ENCODE results near the gene SLC34A3.

DNA sequence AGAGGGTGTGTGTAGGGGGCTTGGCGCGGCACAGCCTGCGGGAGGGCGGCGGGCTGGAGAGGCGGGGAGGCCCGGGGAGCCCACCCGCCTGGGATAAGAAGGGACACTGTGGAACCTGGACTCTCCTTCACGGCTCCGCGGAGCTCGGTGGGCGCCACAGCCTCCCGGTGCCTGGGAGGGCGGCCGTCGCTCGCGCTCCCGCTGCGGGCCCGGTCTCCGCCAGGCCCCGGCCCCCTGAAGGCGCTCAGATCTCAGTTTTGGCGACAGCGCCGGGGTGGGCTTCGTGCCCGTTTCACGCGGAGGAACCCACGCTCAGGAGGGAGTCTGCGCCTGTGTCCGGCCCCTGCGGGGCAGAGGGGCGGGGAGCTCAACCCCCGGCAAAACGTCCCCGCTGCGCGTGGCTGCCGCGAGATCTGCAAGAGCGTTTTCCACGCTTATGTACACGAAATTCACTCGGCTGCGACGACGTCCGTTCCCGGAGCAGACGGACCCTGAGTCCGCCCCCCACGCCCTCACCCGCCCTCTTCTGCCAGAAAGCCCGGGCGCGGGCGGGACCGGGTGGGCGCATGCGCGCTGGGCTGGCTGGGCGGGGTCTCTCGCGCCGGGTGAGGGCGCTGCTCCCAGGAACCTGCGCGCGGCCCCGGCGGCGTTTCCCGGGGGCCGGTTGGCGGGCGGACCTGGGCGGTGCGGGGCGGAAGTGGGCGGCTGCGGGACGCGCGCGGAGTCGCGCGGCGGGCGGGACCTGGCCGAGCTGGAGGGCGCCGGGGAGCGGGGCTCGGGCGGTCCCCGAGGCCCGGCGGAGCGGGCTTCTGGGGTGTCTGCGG lies 24.1 kb downstream of the SLC34A3 start, which contains the start of gene NELFB:
- TF ChIP-seq, protein P1, sequence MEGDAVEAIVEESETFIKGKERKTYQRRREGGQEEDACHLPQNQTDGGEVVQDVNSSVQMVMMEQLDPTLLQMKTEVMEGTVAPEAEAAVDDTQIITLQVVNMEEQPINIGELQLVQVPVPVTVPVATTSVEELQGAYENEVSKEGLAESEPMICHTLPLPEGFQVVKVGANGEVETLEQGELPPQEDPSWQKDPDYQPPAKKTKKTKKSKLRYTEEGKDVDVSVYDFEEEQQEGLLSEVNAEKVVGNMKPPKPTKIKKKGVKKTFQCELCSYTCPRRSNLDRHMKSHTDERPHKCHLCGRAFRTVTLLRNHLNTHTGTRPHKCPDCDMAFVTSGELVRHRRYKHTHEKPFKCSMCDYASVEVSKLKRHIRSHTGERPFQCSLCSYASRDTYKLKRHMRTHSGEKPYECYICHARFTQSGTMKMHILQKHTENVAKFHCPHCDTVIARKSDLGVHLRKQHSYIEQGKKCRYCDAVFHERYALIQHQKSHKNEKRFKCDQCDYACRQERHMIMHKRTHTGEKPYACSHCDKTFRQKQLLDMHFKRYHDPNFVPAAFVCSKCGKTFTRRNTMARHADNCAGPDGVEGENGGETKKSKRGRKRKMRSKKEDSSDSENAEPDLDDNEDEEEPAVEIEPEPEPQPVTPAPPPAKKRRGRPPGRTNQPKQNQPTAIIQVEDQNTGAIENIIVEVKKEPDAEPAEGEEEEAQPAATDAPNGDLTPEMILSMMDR (IDR thresholded peaks at IDR 0.05) = peak; percentile 23
- TF ChIP-seq EZH2phosphoT487 (IDR thresholded peaks at IDR 0.05) (no peak), EZH2 (IDR thresholded peaks at IDR 0.05) (no peak)

Data from neural progenitor cell (in vitro differentiated cells).